GM18511 (cell line): ENCODE data around the gene POLD4.
A peak's percentile ranks its signal among the peaks of the same experiment; 100 is the strongest.
"Not testable (repeated sequence)": the region's sequence is repeated elsewhere in the genome, so short reads cannot be mapped to it uniquely, and the experiment has no call there.

Source experiments
- ATAC-seq: cut with Tn5 transposase; IDR thresholded peaks from one replicate; pipeline ENCODE4 v1.9.1; 2021; ENCODE audit warnings: mild to moderate bottlenecking, moderate library complexity; ENCODE audit not compliant: unreplicated experiment

Gene POLD4

DNA sequence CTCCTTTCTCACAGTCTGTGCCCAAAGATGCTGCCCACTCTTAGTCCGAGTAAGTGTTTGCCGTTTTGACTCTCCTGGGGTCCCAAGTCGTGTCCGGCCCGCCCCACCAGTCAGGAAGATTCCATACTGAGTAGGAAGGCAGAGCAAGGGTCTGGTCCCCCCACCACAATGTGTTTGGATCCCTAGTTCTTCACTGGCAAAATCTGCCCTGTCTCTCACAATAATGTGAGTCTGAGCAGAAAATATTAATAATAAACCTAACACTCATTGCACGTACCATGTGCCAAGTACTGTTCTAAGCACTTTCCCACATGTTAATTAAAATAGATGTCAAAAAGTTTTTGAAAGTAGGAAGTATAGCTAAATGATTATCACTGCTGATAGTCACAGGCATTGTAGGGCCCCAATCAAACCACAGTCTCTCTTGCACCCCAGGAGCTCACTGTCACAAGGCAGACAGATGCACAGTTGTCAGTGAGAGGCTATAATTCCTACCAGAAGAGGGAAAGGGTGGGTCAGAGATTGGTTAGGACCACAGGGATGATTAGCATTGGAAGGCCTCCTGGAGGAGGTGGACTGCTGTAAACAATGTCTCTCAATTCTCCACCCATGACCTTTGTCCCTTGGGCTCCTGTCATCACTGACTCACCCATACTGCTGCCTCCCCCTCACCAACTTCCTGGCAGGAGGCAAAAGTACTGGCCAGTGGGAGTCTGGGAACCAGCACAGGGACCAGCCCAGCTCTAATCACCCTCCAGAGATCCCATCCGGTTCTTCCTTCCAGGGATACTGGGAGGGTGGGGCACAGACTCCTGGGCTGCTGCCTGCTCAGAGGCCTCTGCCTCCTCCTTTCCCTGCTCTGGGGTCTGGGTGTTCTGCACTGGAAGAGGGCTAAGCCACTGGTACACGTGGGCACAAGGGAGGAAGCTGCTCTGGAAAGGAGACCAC is 1.0 kb upstream of the POLD4 start:
- no peak for ATAC-seq

DNA sequence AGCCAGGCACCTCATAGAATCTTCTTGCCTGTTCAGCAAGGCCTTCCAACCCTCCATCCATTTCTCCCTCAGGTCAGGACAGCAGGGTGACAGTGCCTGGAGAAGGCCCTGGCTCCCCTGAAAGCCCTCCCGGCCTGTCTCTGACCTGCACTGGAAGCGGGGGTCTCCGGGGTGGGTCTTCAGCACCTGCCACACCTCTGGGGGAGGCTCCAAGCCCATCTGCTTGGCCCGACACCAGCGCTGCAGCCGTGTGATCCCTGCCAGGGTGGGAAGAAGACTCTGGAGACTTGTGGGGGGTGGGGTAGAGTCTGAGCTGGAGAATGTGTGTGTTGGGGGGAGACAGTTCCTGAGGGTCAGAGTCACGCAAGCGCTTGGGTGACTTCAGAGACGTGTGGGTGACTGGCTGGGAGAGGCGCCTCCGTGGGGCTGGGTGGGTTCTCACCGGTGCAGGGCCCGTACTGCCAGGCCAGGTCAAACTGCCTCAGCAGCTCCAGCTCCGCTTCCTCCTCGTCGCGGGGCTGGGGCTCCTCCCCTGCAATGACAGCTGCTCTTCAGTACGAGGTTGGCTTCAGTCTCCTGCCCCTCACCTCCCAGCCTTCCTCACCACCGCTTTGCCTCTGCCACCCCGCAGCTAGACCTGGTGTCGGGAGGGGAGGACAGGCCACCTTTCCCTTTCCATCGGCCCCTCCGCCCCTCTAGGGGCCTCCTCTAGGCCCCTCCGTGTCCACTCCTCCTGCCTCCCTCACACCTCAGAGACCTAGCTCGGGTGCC is 615 bp downstream of the POLD4 start:
- peak; percentile 13 for ATAC-seq

DNA sequence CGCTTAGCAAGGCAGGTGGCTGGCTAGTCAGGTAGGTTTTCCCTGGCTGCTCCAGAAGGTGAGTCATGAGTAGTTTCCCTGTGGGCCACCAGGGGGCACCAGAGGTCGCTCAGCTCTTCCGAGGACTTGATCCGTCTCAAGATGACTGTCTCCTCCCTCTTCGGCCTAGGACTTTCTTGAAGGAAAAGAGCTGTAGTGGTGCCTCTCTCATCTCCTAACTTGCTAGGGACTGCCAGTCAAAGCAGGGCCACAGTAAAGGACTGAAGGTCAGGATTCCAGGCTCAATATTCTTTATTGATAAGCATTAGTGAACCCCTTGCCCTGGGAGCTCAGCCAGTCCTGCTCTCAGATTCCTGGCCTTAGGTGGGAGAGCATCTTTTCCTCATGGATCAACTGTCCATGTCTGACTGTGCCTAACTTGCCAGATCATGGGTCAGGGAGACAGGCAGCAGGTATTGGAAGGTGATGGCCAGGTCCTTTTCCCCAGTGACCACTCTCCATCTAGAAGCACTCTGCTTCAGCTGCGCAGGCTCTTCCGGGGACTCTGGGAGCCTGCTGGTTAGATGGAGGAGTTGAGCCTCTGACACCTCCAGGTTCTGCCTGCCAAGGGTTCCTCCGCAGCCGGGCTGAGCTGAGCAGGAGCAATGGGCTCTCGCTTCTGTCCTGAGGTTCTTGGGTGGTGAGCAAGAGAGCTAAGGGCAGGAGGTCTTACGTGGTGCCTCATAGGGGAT is 1.9 kb downstream of the POLD4 start:
- no peak for ATAC-seq

DNA sequence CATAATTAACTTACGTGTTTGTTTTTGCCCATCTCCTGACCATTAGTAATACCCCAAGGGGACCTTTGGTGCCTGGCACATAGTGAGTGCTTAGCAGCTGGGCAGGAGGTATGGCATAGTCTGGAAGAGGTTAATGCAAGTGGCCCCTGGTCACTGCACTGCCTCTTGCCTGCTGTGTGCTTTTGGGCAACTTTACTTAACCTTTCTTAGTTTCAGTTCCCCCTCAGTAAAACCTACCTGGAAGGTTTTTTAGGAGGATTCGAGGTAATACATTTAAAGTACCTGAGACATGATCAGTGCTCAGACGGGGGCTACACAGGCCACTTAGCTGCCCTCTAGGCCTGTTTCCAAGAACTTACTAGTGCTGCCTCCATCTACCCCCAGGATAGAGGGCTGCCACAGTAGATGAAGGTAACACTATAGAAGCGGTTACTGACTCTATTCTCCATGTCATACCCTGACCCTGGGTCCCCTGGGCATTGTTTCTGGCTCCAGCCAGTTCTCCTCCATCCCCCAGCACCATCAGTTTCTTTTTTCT is 3.3 kb downstream of the POLD4 start:
- ATAC-seq = no peak

DNA sequence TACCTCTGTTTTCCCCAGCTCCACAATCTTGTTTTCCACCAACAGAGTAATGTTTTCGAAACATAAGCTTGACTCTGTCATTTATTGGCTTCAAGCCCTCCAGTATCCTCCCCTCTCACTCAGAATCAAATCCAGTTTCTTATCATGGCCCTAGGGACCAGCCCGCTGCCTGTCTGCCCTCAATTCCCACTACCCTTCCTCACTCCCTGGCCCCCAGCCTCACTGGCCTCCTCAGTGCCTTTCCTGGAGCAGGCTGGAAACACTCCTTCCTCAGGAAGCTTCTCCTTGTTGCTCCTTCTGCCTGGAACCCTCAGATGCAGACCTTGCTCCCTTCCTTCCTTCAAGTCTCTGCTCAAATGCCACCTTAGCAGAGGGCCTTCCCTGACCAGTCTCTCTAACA is 3.9 kb downstream of the POLD4 start:
- ATAC-seq = no peak

DNA sequence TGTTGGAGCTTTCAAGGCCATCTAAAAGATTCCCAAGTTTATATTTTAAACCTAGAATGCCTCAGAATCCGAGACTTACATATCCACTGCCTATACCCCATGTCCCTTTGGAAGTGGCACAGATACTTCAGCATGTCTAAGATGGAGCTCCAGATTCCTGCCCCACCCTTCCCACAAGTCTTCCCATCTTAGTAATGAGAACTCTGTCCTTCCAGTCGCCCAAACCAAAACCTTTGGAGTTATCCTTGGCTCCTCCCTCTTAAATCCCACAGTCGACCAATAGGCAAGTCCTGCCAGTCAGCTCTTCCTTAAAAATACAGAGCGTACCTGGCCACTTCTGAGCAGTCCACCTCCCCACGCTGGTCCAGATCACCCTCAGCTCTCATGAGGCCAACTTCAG is 4.3 kb downstream of the POLD4 start:
- no peak for ATAC-seq

DNA sequence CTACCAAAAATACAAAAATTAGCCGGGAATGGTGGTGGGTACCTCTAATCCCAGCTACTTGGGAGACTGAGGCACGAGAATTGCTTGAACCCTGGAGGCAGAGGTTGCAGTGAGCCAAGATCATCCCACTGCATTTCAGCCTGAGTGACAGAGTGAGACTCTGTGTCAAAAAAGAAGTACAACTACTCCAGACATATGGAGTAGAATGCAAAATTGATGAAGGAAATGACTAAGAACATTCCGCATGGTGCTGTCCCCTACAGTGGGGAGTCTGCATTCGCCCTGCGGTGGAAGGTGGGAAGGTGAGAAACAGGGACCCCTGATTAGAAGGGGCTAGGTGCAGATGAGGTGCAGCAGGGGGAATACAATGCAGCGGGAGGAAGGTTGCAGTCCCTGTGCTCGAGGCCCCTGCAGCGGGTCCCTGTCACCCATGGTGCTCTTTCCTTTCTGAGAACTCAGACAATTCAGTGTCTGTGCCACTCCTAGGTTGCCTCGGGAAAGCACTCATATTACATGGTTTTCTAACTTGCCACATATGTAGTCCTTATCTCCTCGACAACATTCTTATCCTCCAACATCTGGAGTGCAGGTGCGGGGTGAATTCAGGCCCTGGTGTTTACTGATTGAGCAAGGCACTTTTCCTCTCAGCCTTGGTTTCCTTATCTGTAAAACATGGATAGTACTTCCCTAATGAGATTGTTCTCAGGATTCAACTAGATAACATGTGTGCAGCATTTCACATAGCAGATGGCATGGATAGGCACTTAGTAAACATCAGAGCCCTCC is 5.2 kb downstream of the POLD4 start:
- ATAC-seq = no peak

DNA sequence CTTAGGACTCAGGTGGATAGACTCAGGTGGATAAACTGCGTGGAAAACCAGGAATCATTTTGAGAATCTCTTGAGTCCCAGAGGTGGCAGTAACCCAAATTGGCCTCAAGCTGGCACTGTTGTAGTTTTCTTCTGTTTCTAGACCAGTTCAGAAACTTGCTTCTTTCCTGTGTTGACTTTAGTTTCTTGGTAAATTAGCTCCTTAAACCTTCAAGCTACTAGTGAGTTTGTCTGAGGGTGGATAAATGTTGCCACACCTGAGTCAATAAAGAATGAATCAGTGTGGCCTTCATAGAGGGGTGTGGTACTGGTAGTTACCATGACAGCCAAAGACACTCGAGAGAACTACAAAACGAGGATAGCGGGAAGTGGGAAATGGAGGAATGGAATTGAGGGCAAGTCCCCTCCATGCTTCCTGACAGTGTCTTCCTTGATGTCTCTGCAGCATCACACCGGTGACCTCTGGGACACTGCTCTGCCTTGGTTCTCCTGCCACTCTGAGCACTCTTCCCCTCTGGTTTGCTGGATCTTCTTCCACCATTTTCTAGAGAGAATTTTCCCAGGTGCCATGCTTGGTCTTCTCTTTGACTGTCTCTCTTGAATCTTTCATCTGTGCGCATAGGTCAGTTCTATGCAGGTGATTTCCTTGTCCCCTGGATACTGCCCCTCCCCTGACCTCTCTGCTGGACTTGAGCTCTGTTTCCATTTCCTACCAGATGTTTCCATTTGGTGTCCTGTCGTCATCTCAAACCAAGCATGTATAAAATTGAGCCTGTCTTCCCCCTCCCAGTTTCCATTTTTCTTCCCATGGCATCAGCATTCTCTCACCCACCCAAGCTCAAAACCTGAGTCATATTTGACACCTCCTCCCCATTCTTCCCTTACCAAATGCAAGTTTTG is 7.2 kb downstream of the POLD4 start:
- no peak for ATAC-seq

DNA sequence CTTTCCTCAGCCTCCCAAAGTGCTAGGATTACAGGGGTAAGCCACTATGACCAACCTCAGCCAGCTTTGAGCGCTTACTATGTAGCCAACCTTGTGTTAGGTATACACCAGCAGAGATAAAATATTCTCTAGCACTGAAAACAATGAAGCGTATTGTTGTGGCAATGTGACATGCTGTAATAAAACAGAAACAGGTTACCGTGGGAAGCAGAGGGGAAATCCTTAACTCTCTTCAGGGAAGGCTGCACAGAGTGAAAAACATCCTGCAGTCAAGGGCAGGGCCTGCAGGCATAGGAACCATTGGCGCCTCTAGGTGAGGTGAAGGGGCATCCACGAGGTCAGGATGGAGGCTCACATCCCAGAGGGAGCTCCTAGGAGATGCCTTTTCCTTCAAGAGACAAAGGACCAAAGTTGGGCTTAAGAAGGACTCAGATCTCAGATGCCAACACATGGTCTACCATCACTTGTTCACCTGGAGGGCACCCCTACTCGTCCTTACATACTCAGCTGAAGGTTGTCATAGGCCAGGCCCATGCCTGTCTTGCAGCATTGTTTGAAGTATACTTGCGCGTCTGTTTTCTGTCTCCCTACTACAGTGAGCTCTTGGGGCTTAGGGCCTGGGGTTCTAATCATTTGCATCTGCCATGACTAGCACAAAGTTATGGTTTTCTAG is 8.0 kb downstream of the POLD4 start:
- no peak for ATAC-seq

DNA sequence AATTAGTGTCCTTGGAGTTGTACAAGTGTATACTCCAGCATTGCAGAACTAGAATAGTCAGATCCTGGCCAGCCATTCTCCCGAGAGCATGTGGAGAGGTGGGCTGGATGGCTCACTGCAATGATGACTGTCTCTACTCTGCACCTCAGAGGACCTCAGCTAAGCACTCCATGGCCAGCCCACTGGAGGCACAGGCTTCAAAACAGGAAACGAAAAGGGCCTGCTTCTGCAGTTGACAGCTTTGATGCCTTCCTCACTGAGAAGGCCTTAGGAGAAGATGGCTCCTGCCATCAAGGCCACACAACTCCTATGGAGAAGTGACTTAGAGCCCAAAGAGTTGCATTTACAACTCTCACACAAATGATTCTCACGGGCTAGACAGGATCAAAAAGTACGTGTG is 9.1 kb downstream of the POLD4 start:
- no peak for ATAC-seq

DNA sequence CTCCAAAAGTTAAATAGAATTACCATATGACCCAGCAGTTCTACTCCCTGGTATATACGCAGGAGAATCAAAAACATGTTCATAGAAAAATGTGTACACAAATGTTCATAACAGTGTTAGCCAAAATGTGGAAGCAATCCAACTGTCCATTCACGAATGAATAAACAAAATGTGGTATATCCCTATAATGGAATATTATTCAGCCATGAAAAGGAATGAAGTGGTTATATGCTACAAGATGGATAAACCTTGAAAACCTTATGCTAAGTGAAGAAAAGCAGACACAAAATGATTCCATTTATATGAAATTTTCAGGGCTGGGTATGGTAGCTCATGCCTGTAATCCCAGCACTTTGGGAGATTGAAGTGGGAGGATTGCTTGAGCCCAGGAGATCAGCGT is 16.1 kb downstream of the POLD4 start:
- ATAC-seq = no peak

DNA sequence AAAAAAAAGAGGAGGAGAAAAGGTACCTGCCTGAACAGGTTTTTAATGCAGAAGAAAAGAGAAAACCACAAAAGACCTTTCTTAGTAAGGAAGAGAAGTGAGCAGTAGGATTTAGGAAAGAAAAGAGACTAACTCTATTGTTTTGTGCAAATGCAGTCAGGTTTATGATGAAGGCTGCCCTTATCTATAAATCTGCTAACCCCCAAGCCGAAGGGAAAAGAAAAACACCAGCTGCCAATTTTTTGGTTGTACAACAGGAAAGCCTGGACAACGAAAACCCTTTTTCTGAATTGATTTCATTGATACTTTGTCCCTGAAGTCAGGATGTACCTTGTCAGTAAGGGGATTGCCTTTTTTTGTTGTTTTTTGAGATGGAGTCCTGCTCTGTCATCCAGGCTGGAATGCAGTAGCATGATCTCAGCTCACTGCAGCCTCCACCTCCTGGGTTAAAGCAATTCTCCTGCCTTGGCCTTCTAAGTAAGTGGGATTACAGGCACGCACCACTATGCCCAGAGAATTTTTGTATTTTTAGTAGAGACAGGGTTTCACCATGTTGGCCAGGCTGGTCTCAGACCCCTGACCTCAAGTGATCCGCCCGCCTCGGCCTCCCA is 21.2 kb downstream of the POLD4 start:
- ATAC-seq = no peak

DNA sequence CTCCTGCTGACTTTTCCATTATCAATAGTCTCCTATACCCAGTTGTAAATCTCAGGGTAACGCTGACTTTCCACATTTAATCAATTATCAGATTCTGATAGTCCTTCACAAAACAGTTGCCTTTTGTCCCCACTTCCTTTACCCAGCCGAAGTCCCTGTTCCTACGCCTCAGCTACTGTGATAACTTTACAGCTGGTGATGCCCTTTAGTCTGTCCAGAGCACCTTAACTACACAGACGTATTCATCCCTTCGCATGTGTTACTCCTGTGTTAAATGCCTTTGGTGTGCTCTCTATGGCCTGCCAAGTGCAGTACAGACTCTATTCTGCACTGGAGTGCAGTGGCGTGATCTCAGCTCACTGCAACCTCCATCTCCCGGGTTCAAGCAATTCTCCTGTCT is 29.8 kb downstream of the POLD4 start:
- ATAC-seq = no peak

DNA sequence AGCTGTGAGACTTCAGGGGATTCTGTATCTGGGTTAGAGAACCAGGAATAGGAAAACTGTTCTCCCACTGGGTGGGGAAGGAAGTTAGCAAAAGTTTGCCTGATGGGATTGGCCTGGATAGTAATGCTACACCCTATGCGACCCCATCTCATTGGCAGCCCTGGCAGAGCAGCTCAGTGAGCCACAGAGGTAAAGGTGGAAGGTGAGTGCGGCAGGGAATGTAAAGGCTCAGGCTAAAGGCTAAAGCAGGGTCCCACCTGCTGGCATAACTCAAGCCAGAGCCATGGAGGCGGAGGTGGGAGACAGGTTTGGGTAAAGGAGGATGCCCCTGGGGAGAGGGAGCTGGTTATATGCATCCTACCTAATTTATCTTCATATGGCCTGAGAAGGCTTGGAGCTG is 31.3 kb downstream of the POLD4 start:
- no peak for ATAC-seq

DNA sequence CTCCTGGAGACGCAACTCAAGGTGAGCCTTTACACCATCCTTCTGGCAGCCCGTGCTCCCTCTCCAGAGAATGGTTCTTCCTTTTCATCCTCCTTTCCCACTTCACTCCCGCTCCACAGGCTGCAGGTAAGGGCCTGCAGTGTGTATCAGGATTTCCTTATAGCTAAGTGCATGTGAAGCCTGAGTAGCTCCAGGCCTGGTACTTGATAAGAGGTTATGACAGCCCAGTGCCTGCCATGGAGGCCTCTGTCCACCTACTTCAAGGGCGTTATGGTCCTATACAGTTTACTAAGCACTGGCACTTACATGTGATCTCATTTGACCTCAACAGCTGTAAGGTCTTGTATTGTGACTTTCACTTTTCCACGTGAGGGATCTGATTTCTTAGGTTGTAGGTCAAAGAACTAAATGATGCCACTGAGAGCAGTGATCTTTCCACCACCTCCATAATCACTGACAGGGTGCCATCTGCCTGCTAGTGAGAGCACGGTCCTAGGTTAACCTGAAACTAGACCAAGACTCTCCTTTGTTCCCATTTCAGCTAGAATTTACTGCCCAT is 32.0 kb downstream of the POLD4 start:
- no peak for ATAC-seq

DNA sequence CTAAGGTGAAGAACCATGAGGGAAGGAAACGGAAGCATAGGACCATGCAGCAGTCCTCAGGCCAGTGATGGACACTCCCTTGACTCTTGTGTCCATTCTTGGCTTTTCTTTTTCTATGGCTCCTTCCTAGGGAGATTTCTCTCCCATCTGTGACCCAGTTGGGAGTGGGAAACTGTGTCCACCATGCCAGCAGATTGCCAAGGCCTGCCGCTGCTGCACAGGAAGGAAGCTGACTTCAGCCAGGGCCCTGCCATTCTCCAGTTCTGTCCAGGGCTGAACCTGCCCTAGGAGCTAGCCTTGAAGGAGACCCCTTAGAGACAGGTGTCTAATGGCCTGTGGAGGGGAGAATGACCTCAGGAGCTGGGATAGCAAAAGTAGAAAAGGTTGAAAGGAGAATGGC is 32.7 kb downstream of the POLD4 start:
- ATAC-seq = no peak

DNA sequence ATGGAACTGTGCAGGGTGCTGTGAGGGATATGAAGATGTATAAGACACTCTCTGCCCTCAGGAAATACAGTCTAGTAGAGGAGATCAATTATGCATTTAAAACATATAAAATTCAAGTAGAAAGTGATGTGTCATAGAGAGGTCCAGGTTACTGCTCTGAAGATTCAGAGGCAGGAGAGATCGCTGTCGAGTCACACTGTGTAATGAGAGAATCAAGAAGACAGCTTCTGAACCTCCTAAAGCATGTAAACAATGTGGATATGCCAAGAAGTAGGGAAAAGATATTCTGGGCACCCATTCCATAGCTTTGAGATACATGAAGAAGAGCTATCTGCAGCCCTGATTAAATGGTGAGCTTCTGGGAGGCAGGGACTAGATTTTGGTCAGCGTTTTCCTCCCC is 33.3 kb downstream of the POLD4 start:
- ATAC-seq = no peak

DNA sequence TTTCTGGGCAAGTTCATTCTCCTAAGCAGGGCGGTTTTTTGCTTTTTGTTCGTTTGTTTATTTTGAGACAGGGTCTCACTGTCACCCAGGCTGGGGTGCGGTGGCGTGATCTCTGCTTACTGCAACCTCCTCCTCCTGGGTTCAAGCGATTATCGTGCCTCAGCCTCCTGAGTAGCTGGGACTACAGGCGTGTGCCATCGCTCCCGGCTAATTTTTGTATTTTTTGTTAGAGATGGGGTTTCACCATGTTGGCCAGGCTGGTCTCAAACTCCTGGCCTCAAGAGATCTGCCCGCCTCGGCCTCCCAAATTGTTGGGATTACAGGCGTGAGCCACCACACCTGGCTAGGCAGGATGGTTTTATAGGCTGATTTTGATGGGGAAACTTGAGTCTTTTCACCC is 34.5 kb downstream of the POLD4 start:
- not testable (repeated sequence) for ATAC-seq
